ENCODE data around the gene CORIN.

DNA sequence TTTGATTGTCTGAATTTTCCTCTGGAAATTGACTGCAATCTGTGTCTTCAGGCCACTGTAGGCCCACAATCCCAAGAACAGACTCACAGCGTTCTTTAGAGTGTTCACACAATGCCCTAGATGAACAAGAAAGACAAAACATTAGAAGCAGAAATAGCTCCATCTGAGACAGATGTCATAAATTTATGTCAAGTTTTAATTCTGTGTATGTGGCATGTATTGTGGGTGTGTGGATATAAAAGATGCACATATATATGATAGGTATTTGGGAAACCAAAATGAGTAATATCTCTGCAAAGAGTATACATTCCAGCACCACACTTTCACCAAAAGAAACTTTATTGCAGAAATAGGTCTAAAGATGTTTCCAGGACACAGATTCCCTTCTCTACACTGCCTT is 176.1 kb downstream of the CORIN start:
- no peak for TF ChIP-seq EGR1 (IDR thresholded peaks at IDR 0.05; ENCODE audit: low read depth)
- no peak for TF ChIP-seq EZH2 (IDR thresholded peaks at IDR 0.05)
- no peak for TF ChIP-seq JUND (IDR thresholded peaks at IDR 0.05)
- TF ChIP-seq ZFX (IDR thresholded peaks at IDR 0.05): no peak
- TF ChIP-seq, protein P1, sequence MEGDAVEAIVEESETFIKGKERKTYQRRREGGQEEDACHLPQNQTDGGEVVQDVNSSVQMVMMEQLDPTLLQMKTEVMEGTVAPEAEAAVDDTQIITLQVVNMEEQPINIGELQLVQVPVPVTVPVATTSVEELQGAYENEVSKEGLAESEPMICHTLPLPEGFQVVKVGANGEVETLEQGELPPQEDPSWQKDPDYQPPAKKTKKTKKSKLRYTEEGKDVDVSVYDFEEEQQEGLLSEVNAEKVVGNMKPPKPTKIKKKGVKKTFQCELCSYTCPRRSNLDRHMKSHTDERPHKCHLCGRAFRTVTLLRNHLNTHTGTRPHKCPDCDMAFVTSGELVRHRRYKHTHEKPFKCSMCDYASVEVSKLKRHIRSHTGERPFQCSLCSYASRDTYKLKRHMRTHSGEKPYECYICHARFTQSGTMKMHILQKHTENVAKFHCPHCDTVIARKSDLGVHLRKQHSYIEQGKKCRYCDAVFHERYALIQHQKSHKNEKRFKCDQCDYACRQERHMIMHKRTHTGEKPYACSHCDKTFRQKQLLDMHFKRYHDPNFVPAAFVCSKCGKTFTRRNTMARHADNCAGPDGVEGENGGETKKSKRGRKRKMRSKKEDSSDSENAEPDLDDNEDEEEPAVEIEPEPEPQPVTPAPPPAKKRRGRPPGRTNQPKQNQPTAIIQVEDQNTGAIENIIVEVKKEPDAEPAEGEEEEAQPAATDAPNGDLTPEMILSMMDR (IDR thresholded peaks at IDR 0.05 in 2 of 3, conservative IDR thresholded peaks at IDR 0.05 in 1 of 3; ENCODE audit: borderline replicate concordance in 1 of 3, insufficient read depth in 1 of 3, low read depth in 2 of 3, low read length in 2 of 3): no peak
- TF ChIP-seq POLR2A (IDR thresholded peaks at IDR 0.05; ENCODE audit: borderline replicate concordance, extremely low read depth, insufficient read depth, insufficient read length): no peak
- no peak for TF ChIP-seq ZNF274 (IDR thresholded peaks at IDR 0.05; ENCODE audit: low read depth, low read length)

Measured in HCT116 (cell line).